HL-60 (cell line): ENCODE data around the gene ZNF689.

ENCODE experiments used
- DNase-seq, 2 experiments: peaks; one replicate each; pipeline ENCODE4 v3.0.0-alpha.2; 2010 to 2020; ENCODE audit warnings: low read depth in 1 of 2, low spot score in 1 of 2
- H3K27ac ChIP-seq: fragments of 250-450 bp; sonication (Bioruptor Pico); replicated peaks from 2 replicates; pipeline ENCODE4 v1.5.1; 2020; ENCODE audit warnings: mild to moderate bottlenecking, moderate library complexity
- H3K27me3 ChIP-seq: fragments of 250-450 bp; sonication (Bioruptor Pico); 2 replicates; pipeline ENCODE4 v1.5.1; 2021; ENCODE audit warnings: mild to moderate bottlenecking, moderate library complexity; ENCODE audit not compliant: insufficient read depth, poor library complexity, severe bottlenecking
- H3K4me3 ChIP-seq: replicated peaks from 2 replicates; pipeline ENCODE4 v1.5.1; 2011; ENCODE audit warnings: mild to moderate bottlenecking, control low read depth, low read length; ENCODE audit not compliant: insufficient read depth
- CTCF ChIP-seq: IDR thresholded peaks from one replicate; pipeline ENCODE4 v1.5.1; 2011; ENCODE audit warnings: low read length, control low read depth, inconsistent platforms; ENCODE audit not compliant: insufficient read depth
- GABPA ChIP-seq: IDR thresholded peaks from 2 replicates; pipeline ENCODE4 v1.6.1; 2012; ENCODE audit warnings: low read depth
- POLR2AphosphoS5 ChIP-seq: IDR thresholded peaks from 2 replicates; pipeline ENCODE4 v1.6.1; 2012; ENCODE audit warnings: low read depth
- REST ChIP-seq: IDR thresholded peaks from 2 replicates; pipeline ENCODE4 v1.6.1; 2012; ENCODE audit warnings: low read depth; ENCODE audit not compliant: insufficient replicate concordance
- SPI1 ChIP-seq: IDR thresholded peaks from 2 replicates; pipeline ENCODE4 v1.6.1; 2012; ENCODE audit warnings: low read depth, mild to moderate bottlenecking, borderline replicate concordance

Gene ZNF689

GRCh38 chr16:30555315-30556124 is 54.7 kb downstream of the ZNF689 start:
- Histone ChIP-seq H3K27ac (no peak overlapping the region), H3K27me3 (no peaks in the 10 kb centered on the region), H3K4me3 (no peak overlapping the region)
- no peak for DNase-seq
- TF ChIP-seq GABPA (no peak), SPI1 (no peak), POLR2AphosphoS5 (no peak), CTCF (no peak), REST (no peak)

GRCh38 chr16:30554557-30555314 is 55.5 kb downstream of the ZNF689 start:
- no peak for TF ChIP-seq GABPA
- TF ChIP-seq REST: no peak
- TF ChIP-seq SPI1: no peak
- TF ChIP-seq CTCF: no peak
- no peak for TF ChIP-seq POLR2AphosphoS5
- H3K4me3 ChIP-seq: no peak overlapping the region
- no peaks in the 10 kb centered on the region for H3K27me3 ChIP-seq
- DNase-seq: no peak
- H3K27ac ChIP-seq: no peak overlapping the region

- Histone ChIP-seq H3K4me3 (no peak overlapping the region), H3K27ac (no peak overlapping the region), H3K27me3 (no peaks in the 10 kb centered on the region)
- no peak for TF ChIP-seq POLR2AphosphoS5
- TF ChIP-seq SPI1: peak; percentile 98
- no peak for TF ChIP-seq REST
- DNase-seq: peak in 1 of 2 experiments; percentile 46
These were observed 56.7 kb downstream of the ZNF689 start for GRCh38 chr16:30553393-30553899.
